Measurements from ENCODE around the gene DEPP1.
A peak's percentile ranks its signal among the peaks of the same experiment; 100 is the strongest.

Gene DEPP1

GRCh38 chr10:44967616-44968015, 11.0 kb downstream of the DEPP1 start:
- no peaks in the 10 kb centered on the region for H3K27me3 ChIP-seq (ENCODE audit: insufficient read depth, low read depth)
- H3K9ac ChIP-seq, result no peak overlapping the region
- H4K20me1 ChIP-seq (ENCODE audit: insufficient read depth), result no peaks in the 10 kb centered on the region
- peaks cover 92% of the 10 kb centered on the region for H3K79me2 ChIP-seq (ENCODE audit: insufficient read depth, low read depth)
- H3K4me1 ChIP-seq (ENCODE audit: low read depth, poor library complexity, severe bottlenecking), result peaks cover 90% of the 10 kb centered on the region
- peaks cover 9% of the 10 kb centered on the region; the same call in 1 of the 2 replicates for H3K36me3 ChIP-seq (ENCODE audit: insufficient read depth)
- no peak overlapping the region for H3K4me3 ChIP-seq (IDR thresholded peaks at IDR 0.05; ENCODE audit: insufficient read depth, low read depth, low read length)
- H3K4me2 ChIP-seq, result peak overlapping the region; percentile 46
- peak overlapping the region; percentile 89 for H3K27ac ChIP-seq
- TF ChIP-seq, protein P1, sequence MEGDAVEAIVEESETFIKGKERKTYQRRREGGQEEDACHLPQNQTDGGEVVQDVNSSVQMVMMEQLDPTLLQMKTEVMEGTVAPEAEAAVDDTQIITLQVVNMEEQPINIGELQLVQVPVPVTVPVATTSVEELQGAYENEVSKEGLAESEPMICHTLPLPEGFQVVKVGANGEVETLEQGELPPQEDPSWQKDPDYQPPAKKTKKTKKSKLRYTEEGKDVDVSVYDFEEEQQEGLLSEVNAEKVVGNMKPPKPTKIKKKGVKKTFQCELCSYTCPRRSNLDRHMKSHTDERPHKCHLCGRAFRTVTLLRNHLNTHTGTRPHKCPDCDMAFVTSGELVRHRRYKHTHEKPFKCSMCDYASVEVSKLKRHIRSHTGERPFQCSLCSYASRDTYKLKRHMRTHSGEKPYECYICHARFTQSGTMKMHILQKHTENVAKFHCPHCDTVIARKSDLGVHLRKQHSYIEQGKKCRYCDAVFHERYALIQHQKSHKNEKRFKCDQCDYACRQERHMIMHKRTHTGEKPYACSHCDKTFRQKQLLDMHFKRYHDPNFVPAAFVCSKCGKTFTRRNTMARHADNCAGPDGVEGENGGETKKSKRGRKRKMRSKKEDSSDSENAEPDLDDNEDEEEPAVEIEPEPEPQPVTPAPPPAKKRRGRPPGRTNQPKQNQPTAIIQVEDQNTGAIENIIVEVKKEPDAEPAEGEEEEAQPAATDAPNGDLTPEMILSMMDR (conservative IDR thresholded peaks at IDR 0.05; ENCODE audit: low read depth, low read length), result no peak
- H2AFZ ChIP-seq (ENCODE audit: low read depth), result no peak overlapping the region

DNA sequence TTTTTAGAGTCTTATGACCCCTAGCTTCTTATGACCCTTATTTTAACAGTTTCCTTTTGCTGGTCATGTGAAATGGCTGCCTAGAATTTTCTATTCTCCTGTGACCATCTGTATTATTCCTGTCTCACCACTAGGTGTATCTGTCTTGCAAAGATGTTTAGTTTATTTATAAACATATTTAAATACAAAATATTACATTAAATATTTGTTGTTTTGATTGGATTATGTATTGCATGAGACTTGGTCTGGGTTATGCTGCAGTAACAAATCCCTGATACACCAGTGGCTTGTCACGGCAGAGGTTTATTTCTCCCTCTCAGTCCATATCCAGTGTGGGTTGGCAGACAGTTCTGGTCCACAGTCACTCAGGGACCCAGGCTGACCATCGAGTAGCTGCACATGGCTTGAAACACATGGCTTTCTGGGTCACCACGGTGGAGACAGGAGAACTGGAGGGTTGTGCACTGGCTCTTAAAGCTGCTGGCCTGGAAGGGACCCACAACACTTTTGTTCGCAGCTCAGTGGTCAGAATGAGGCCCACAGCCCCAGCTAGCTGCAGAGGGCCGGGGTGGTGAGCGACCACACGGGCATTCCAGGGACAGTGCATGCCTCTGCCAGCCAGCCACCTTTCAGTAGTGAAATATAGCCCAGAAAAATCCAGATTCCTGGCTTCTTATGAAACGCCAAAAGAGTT, 11.6 kb downstream of the DEPP1 start:
- no peak overlapping the region for H3K9ac ChIP-seq
- H3K36me3 ChIP-seq (ENCODE audit: insufficient read depth), result peaks cover 9% of the 10 kb centered on the region; the same call in 1 of the 2 replicates
- no peak overlapping the region for H3K4me3 ChIP-seq (IDR thresholded peaks at IDR 0.05; ENCODE audit: insufficient read depth, low read depth, low read length)
- peak overlapping the region; percentile 89; the same call in 1 of the 2 replicates for H3K27ac ChIP-seq
- H2AFZ ChIP-seq (ENCODE audit: low read depth), result no peak overlapping the region
- TF ChIP-seq, protein P1 (conservative IDR thresholded peaks at IDR 0.05; ENCODE audit: low read depth, low read length), result peak; percentile 44; the same call in 1 of the 2 replicates
- peaks cover 84% of the 10 kb centered on the region for H3K4me1 ChIP-seq (ENCODE audit: low read depth, poor library complexity, severe bottlenecking)
- no peaks in the 10 kb centered on the region for H3K27me3 ChIP-seq (ENCODE audit: insufficient read depth, low read depth)
- peak overlapping the region; percentile 100 for H3K4me2 ChIP-seq
- H4K20me1 ChIP-seq (ENCODE audit: insufficient read depth), result no peaks in the 10 kb centered on the region
- H3K79me2 ChIP-seq (ENCODE audit: insufficient read depth, low read depth), result peaks cover 92% of the 10 kb centered on the region

DNA sequence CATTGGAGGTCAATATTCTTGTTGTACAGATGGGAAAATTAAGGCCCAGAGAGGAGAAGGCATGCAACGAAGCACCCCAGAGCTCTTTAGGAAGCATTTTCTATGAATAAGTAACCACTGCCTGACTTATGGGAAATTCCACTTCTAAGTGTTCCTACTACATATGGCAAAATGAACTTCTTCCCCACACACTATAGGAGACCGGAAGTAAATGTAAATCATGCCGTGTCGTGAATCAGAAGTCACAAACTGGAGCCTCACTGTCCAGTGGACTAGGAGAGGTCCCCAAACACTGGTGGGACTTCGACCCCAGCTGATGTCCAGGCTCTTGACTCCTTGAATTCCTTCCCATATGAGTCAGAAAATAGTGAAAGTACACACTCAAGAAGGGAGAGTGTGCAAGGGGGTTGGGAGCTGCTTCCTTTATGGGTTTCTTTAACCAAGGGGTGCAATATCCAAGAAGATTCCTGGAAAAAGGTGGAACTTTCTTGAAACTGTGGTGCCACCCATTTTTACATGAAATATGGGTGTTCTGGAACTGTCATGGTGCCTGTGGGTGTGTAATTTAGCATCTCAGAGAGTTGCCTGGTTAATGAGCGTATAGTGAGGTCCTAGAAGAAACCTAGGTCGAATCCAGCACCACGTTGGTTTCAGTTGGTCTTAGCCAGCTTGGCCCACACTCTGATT, 12.3 kb downstream of the DEPP1 start:
- Histone ChIP-seq H3K4me2 (peak overlapping the region; percentile 100), H3K4me1 (ENCODE audit: low read depth, poor library complexity, severe bottlenecking) (peaks cover 77% of the 10 kb centered on the region)

DNA sequence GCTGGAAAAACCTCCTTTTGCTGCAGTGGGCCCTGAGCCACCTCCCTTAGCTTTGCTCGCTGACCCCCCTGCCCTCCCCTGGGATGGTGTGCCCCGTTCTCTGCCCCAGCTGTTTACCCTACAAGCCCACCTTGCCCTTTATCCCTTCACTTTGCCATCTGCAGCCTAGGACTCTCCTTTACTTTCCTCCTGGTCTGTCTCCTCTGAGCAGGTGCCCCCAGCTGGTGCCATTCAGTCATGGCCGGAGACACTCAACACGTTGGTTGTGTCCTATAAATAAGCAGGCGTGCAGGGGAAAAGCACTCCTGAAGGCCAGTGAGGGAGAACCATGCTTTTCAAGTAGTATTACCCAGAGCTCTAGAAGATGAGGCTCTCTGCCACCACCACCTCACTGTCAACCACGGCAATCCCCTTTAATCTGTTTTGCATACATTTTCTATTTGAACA, 12.9 kb downstream of the DEPP1 start:
- no peaks in the 10 kb centered on the region for H3K27me3 ChIP-seq (ENCODE audit: insufficient read depth, low read depth)
- peak overlapping the region; percentile 100 for H3K4me2 ChIP-seq
- peaks cover 5% of the 10 kb centered on the region; the same call in 1 of the 2 replicates for H3K36me3 ChIP-seq (ENCODE audit: insufficient read depth)
- peak overlapping the region; percentile 4; the same call in 1 of the 2 replicates for H3K9ac ChIP-seq
- no peak overlapping the region for H2AFZ ChIP-seq (ENCODE audit: low read depth)
- peak overlapping the region; percentile 89 for H3K27ac ChIP-seq
- TF ChIP-seq, protein P1 (conservative IDR thresholded peaks at IDR 0.05; ENCODE audit: low read depth, low read length), result no peak
- no peak overlapping the region for H3K4me3 ChIP-seq (IDR thresholded peaks at IDR 0.05; ENCODE audit: insufficient read depth, low read depth, low read length)
- peaks cover 96% of the 10 kb centered on the region for H3K79me2 ChIP-seq (ENCODE audit: insufficient read depth, low read depth)
- no peaks in the 10 kb centered on the region for H4K20me1 ChIP-seq (ENCODE audit: insufficient read depth)
- peaks cover 71% of the 10 kb centered on the region for H3K4me1 ChIP-seq (ENCODE audit: low read depth, poor library complexity, severe bottlenecking)

More for the DNA sequence above, 12.3 kb downstream of the DEPP1 start:
- Histone ChIP-seq H2AFZ (ENCODE audit: low read depth) (no peak overlapping the region), H3K9ac (no peak overlapping the region; the same call in 1 of the 2 replicates), H4K20me1 (ENCODE audit: insufficient read depth) (no peaks in the 10 kb centered on the region), H3K27ac (peak overlapping the region; percentile 89), H3K4me3 (IDR thresholded peaks at IDR 0.05; ENCODE audit: insufficient read depth, low read depth, low read length) (no peak overlapping the region), H3K36me3 (ENCODE audit: insufficient read depth) (peaks cover 9% of the 10 kb centered on the region; the same call in 1 of the 2 replicates), H3K27me3 (ENCODE audit: insufficient read depth, low read depth) (no peaks in the 10 kb centered on the region), H3K79me2 (ENCODE audit: insufficient read depth, low read depth) (peaks cover 95% of the 10 kb centered on the region)
- TF ChIP-seq, protein P1 (conservative IDR thresholded peaks at IDR 0.05; ENCODE audit: low read depth, low read length), result no peak

Measured in KMS-11 (cell line).